ENCODE measurements around the gene EFCAB14.

DNA sequence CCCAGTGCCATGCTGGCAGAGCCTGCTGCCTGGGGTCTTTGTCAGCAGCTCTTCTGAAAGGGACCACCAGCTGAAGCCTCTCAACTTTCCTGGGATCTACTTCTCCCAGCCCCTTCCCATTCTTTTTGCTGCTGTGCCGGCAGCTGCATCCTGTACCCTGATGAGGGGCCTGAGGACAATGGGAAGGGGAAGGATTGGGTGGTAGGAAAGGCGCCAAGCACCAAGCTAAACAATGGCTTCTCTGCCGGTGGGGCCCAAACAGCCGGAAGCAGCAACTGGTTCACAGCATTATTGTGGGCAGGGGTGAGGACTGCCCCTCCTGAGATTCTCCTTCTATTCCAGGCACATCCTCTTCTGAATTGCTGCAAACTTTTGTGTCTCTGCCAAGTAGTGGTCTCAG lies 5.0 kb upstream of the EFCAB14 start:
- TF ChIP-seq EZH2 (IDR thresholded peaks at IDR 0.05; ENCODE audit: borderline replicate concordance, low read length) (no peak), CTCF (IDR thresholded peaks at IDR 0.05; ENCODE audit: low read length) (no peak)

Data from OCI-LY1 (cell line).